Neural progenitor cell (in vitro differentiated cells): ENCODE measurements around the gene TCERG1L. TPM values are rescaled to one million over a fixed set of nuclear protein-coding genes. Genes with fewer than 3 reads are reported as not detected.

Experiments used
- DNase-seq: peaks from one replicate; pipeline ENCODE4 v3.0.0-alpha.2; 2016; ENCODE audit warnings: low spot score
- H2AFZ ChIP-seq: fragments of 200-600 bp; sonication (generic); replicated peaks from 2 replicates; pipeline ENCODE4 v1.6.1; 2016; ENCODE audit warnings: antibody characterized with exemption
- H3F3A ChIP-seq: fragments of 200-600 bp; sonication (generic); 2 replicates; pipeline ENCODE4 v1.6.1; 2016; ENCODE audit warnings: antibody characterized with exemption, low read depth
- H3K27ac ChIP-seq: fragments of 200-600 bp; sonication (generic); 2 replicates; pipeline ENCODE4 v1.5.1; 2016; ENCODE audit warnings: mild to moderate bottlenecking
- H3K27me3 ChIP-seq: fragments of 200-600 bp; sonication (generic); 2 replicates; pipeline ENCODE4 v1.6.1; 2016; ENCODE audit warnings: mild to moderate bottlenecking, moderate library complexity
- H3K36me3 ChIP-seq: fragments of 200-600 bp; sonication (generic); 2 replicates; pipeline ENCODE4 v1.5.1; 2016
- H3K4me1 ChIP-seq: fragments of 200-600 bp; sonication (generic); 2 replicates; pipeline ENCODE4 v1.6.1; 2016; ENCODE audit warnings: mixed run types
- H3K4me2 ChIP-seq: fragments of 200-600 bp; sonication (generic); 2 replicates; pipeline ENCODE4 v1.6.1; 2016
- H3K4me3 ChIP-seq: fragments of 200-600 bp; sonication (generic); 2 replicates; pipeline ENCODE4 v1.5.1; 2016
- H3K79me2 ChIP-seq: fragments of 200-600 bp; sonication (generic); 2 replicates; pipeline ENCODE4 v1.6.1; 2016; ENCODE audit warnings: low read depth
- H3K9ac ChIP-seq: fragments of 200-600 bp; sonication (generic); 2 replicates; pipeline ENCODE4 v1.6.1; 2016
- H3K9me3 ChIP-seq: fragments of 200-600 bp; sonication (generic); 2 replicates; pipeline ENCODE4 v1.5.1; 2016; ENCODE audit warnings: low read depth
- H4K20me1 ChIP-seq: fragments of 200-600 bp; sonication (generic); 2 replicates; pipeline ENCODE4 v1.6.1; 2016; ENCODE audit warnings: low read depth
- H3K27ac Mint-ChIP-seq: 3 replicates; pipeline ENCODE4 v1.8.0; 2021; ENCODE audit warnings: mixed read lengths
- H3K27me3 Mint-ChIP-seq: 2 replicates; pipeline ENCODE4 v1.8.0; 2022; ENCODE audit warnings: low read depth, mild to moderate bottlenecking, inconsistent platforms, moderate library complexity, mixed read lengths; ENCODE audit not compliant: insufficient read depth
- H3K36me3 Mint-ChIP-seq: 3 replicates; pipeline ENCODE4 v1.8.0; 2021; ENCODE audit warnings: mixed read lengths
- H3K4me1 Mint-ChIP-seq: 3 replicates; pipeline ENCODE4 v1.8.0; 2021; ENCODE audit warnings: mixed read lengths
- H3K4me3 Mint-ChIP-seq: 3 replicates; pipeline ENCODE4 v1.8.0; 2021; ENCODE audit warnings: mild to moderate bottlenecking, moderate library complexity, mixed read lengths
- H3K9me3 Mint-ChIP-seq: 3 replicates; pipeline ENCODE4 v1.8.0; 2020; ENCODE audit warnings: mixed read lengths
- EZH2 ChIP-seq: fragments of 200-600 bp; sonication (generic); IDR thresholded peaks from 2 replicates; pipeline ENCODE4 v1.6.1; 2017; ENCODE audit warnings: antibody characterized with exemption, mild to moderate bottlenecking, moderate library complexity
- EZH2phosphoT487 ChIP-seq: fragments of 200-600 bp; sonication (generic); IDR thresholded peaks from 2 replicates; pipeline ENCODE4 v1.6.1; 2017; ENCODE audit warnings: antibody characterized with exemption
- total RNA-seq: library from RNA; depleted of rRNA; stranded (reverse); fragments of >200 nt; gene quantifications from 2 replicates; pipeline ENCODE4 v1.2.3, GENCODE V29; 2015; ENCODE audit warnings: low replicate concordance
- TF ChIP-seq, protein P1 (sequence below): fragments of 200-600 bp; sonication (generic); IDR thresholded peaks from 2 replicates; pipeline ENCODE4 v1.5.1; 2017; ENCODE audit warnings: antibody characterized with exemption, mild to moderate bottlenecking

Gene TCERG1L
- total RNA-seq, 1 donor from 2014 or later = 1.8 TPM

DNA sequence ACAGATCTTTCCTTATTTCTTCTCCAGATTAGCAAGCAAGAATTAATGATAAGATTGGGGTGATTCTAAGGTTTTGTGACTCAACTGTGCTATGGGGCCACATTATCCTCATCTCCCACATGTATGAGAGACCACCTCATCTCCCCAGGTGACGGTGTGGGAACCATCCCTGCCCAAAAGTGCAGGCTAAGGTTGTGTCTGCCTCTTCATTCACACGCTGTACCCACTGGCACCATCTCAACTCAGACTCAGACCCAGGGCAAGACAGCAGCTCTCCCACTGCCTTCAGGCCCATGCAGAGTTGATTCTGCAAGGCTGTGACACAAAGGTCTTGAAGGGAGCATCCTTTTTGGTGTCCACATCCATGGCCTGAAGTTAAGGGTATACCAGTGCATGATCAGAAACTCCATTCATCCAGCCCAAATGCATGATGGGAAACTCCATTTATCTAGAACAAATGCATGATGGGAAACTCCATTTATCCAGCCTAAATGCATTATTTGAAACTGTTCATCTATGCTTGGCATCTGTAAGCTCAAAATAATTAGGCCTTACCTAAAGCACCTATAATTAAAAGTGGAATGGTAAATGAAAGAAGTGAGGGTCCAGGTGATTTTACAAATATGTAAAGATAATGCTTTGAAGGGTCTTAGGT lies 99.4 kb downstream of the TCERG1L start:
- Histone ChIP-seq H3K4me1 (no peaks in the 10 kb centered on the region), H3F3A (no peaks in the 10 kb centered on the region), H3K9ac (no peak overlapping the region), H3K9me3 (no peaks in the 10 kb centered on the region), H2AFZ (no peak overlapping the region), H3K27me3 (no peaks in the 10 kb centered on the region), H3K27ac (no peak overlapping the region), H4K20me1 (no peaks in the 10 kb centered on the region), H3K4me2 (no peak overlapping the region), H3K4me3 (no peak overlapping the region), H3K79me2 (no peaks in the 10 kb centered on the region), H3K36me3 (no peaks in the 10 kb centered on the region)
- no peak overlapping the region for H3K4me3 Mint-ChIP-seq
- TF ChIP-seq EZH2 (no peak), EZH2phosphoT487 (no peak)
- TF ChIP-seq, protein P1, sequence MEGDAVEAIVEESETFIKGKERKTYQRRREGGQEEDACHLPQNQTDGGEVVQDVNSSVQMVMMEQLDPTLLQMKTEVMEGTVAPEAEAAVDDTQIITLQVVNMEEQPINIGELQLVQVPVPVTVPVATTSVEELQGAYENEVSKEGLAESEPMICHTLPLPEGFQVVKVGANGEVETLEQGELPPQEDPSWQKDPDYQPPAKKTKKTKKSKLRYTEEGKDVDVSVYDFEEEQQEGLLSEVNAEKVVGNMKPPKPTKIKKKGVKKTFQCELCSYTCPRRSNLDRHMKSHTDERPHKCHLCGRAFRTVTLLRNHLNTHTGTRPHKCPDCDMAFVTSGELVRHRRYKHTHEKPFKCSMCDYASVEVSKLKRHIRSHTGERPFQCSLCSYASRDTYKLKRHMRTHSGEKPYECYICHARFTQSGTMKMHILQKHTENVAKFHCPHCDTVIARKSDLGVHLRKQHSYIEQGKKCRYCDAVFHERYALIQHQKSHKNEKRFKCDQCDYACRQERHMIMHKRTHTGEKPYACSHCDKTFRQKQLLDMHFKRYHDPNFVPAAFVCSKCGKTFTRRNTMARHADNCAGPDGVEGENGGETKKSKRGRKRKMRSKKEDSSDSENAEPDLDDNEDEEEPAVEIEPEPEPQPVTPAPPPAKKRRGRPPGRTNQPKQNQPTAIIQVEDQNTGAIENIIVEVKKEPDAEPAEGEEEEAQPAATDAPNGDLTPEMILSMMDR = no peak
- no peaks in the 10 kb centered on the region for H3K36me3 Mint-ChIP-seq
- H3K9me3 Mint-ChIP-seq = no peaks in the 10 kb centered on the region
- no peak overlapping the region for H3K27ac Mint-ChIP-seq
- no peak for DNase-seq
- peaks cover 2% of the 10 kb centered on the region for H3K4me1 Mint-ChIP-seq
- H3K27me3 Mint-ChIP-seq = no peaks in the 10 kb centered on the region

DNA sequence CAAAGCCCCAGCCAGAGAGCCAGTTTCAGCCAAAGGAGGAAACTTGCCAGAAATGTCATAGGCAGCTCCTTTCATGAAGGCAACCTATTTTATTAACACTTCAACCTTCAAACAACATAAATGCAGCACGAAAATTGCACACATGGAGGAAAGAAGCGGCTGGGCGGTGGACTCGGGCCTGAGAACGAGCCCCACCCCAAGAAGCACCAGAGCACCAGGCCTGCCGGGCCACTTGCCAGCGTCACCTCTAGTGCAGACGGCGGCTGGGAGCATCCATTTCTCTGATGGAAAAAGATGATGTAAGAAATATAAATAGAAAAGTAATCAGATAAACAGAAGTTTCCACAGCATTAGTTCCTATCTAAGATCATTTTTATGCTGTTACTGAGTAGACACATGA lies 100.0 kb downstream of the TCERG1L start:
- Histone ChIP-seq H4K20me1 (no peaks in the 10 kb centered on the region), H3K27ac (no peak overlapping the region), H3K9ac (no peak overlapping the region), H3K9me3 (no peaks in the 10 kb centered on the region), H3K27me3 (no peaks in the 10 kb centered on the region), H3K79me2 (no peaks in the 10 kb centered on the region), H3K36me3 (no peaks in the 10 kb centered on the region), H3F3A (no peaks in the 10 kb centered on the region), H2AFZ (no peak overlapping the region), H3K4me2 (no peak overlapping the region), H3K4me3 (no peak overlapping the region), H3K4me1 (no peaks in the 10 kb centered on the region)
- H3K9me3 Mint-ChIP-seq = no peaks in the 10 kb centered on the region
- H3K4me1 Mint-ChIP-seq = peaks cover 2% of the 10 kb centered on the region
- H3K27me3 Mint-ChIP-seq = no peaks in the 10 kb centered on the region
- H3K4me3 Mint-ChIP-seq = no peak overlapping the region
- DNase-seq = no peak
- no peaks in the 10 kb centered on the region for H3K36me3 Mint-ChIP-seq
- no peak for TF ChIP-seq EZH2phosphoT487
- TF ChIP-seq EZH2 = no peak
- TF ChIP-seq, protein P1 = no peak
- no peak overlapping the region for H3K27ac Mint-ChIP-seq

DNA sequence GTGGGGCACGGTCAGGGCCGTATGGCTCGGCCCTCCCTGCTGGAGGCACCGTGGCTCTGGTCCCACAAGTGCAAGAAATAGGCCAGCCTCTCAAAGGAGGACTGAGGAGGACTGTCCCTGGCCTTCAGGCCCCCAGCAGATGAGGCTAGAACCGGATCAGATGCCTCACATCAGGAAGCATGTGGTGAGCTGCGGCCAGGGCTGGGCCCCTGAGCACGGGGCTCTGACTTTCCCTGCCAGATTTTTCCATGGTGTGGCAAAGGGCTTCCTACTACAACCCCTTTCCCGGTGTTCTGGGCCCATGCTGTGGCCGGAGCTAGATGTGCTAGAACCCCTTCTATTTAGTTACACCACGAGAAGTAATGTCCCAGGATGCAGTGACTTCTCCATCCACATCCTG lies 100.4 kb downstream of the TCERG1L start:
- Mint-ChIP-seq H3K27me3 (no peaks in the 10 kb centered on the region), H3K27ac (no peak overlapping the region), H3K36me3 (no peaks in the 10 kb centered on the region), H3K4me1 (peaks cover 2% of the 10 kb centered on the region), H3K9me3 (no peaks in the 10 kb centered on the region), H3K4me3 (no peak overlapping the region)
- no peaks in the 10 kb centered on the region for H3K4me1 ChIP-seq
- no peaks in the 10 kb centered on the region for H3K9me3 ChIP-seq
- no peak overlapping the region for H3K4me2 ChIP-seq
- no peak overlapping the region for H3K27ac ChIP-seq
- no peaks in the 10 kb centered on the region for H3K79me2 ChIP-seq
- H3K9ac ChIP-seq = no peak overlapping the region
- no peak for DNase-seq
- TF ChIP-seq, protein P1 = no peak
- TF ChIP-seq EZH2phosphoT487 = no peak
- H3K36me3 ChIP-seq = no peaks in the 10 kb centered on the region
- H2AFZ ChIP-seq = no peak overlapping the region
- no peak overlapping the region for H3K4me3 ChIP-seq
- no peaks in the 10 kb centered on the region for H4K20me1 ChIP-seq
- no peaks in the 10 kb centered on the region for H3F3A ChIP-seq
- no peaks in the 10 kb centered on the region for H3K27me3 ChIP-seq
